Heart right ventricle (tissue), 16 donors: ENCODE data around the gene NEAT1. TPM values are rescaled to one million over a fixed set of nuclear protein-coding genes. Genes with fewer than 3 reads are reported as not detected.

Experiments used
- ATAC-seq, 8 donors: fragments of 200-7000 bp; cut with Tn5 transposase; one replicate each; pipeline ENCODE4 v1.9.1; 2020; ENCODE audit warnings: mild to moderate bottlenecking in 8 of 8, moderate library complexity in 8 of 8, moderate number of reproducible peaks in 1 of 8
- DNase-seq, 2 donors: peaks; one replicate each; pipeline ENCODE4 v3.0.0-alpha.2; 2020
- H3K27ac ChIP-seq, 10 donors: fragments of 200-600 bp; sonication (generic) in 2 of 10; one replicate each; pipeline versions ENCODE4 v1.5.0 to v1.8.0; 2020 to 2022; ENCODE audit warnings: mild to moderate bottlenecking in 3 of 10
- H3K27me3 ChIP-seq, 7 donors: fragments of 200-600 bp; one replicate each; pipeline ENCODE4 v1.8.0; 2021 to 2022; ENCODE audit warnings: mild to moderate bottlenecking in 2 of 7
- H3K36me3 ChIP-seq, 9 donors: fragments of 200-600 bp; sonication (generic) in 1 of 9; one replicate each; pipeline versions ENCODE4 v1.5.0 to v1.8.0; 2020 to 2022; ENCODE audit warnings: mild to moderate bottlenecking in 2 of 9
- H3K4me1 ChIP-seq, 9 donors: fragments of 200-600 bp; sonication (generic) in 1 of 9; one replicate each; pipeline versions ENCODE4 v1.5.0 to v1.8.0; 2020 to 2022; ENCODE audit warnings: mild to moderate bottlenecking in 4 of 9
- H3K4me3 ChIP-seq, 10 donors: fragments of 200-600 bp; sonication (generic) in 2 of 10; one replicate each; pipeline versions ENCODE4 v1.5.0 to v1.8.0; 2020 to 2022; ENCODE audit warnings: mild to moderate bottlenecking in 7 of 10, moderate library complexity in 2 of 10
- H3K9me3 ChIP-seq, 11 donors: fragments of 200-600 bp in 10 of 11; sonication (generic) in 2 of 11; one replicate each; pipeline versions ENCODE4 v1.5.0 to v1.8.0; 2013 to 2022; ENCODE audit warnings: mild to moderate bottlenecking in 2 of 11, control low read depth in 1 of 11, moderate library complexity in 1 of 11
- WGBS, 2 donors: extraction: QIAGEN DNeasy Blood & Tissue Kit; methylation state at CpG; one replicate each; pipeline ENCODE4 v1.1.7; 2013; ENCODE audit warnings: inconsistent platforms in 1 of 2; 5-methylcytosine and 5-hydroxymethylcytosine counted together
- intact Hi-C, 10 donors: fragments of 100-400 bp; cut with DNase I; formaldehyde crosslinking; loops; one replicate each; pipeline versions ENCODE4 v1.11.1 to v1.14.2; 2022
- polyA plus RNA-seq, 2 donors: library from polyadenylated mRNA; stranded (reverse); fragments of 200-250 nt; gene quantifications; one replicate each; pipeline ENCODE4 v1.2.3, GENCODE V29; 2013
- total RNA-seq, 10 donors: library from RNA; stranded (reverse); fragmentation: NEBNext Ultra II Directional in 3 of 10; extraction: Animal tissue kit (Norgen Biotek cat#: 25700) in 3 of 10; gene quantifications; one replicate each; pipeline versions ENCODE4 v1.2.1 to v1.2.4, GENCODE V29; 2021 to 2023
- TF ChIP-seq, protein P1 (sequence below), 9 donors: fragments of 200-600 bp; sonication (generic) in 2 of 9; IDR thresholded peaks; one replicate each; pipeline versions ENCODE4 v1.5.0 to v1.8.0; 2021 to 2022; ENCODE audit warnings: antibody characterized with exemption in 9 of 9, mild to moderate bottlenecking in 5 of 9, moderate library complexity in 1 of 9
- donor health status: Arrhythmogenic right ventricular cardiomyopathy.
- donor health status: ischemic (EF 13 %, LVEDD 7.1; RV severe dilation, severe dysfunction).
- donor health status: healthy with polysubstance abuse.
- donor health status: DM: no; HTN: yes; CAD: no.
- donor health status: DM: no; HTN: no; CAD: no.
- donor health status: ischemic (EF 25% LVEDD 6.9; RV normal size, moderate dysfunction).
- donor health status: ischemic (EF 25% LVEDD 5.7; RV mildly dilated, moderate dysfunction).
- donor health status: healthy.
- donor health status: DM: yes; HTN: yes; CAD: no.
- donor health status: Ischemic cardiomyopathy.
- donor health status: ischemic (EF 35%, LVEDD 5.7; RV mildly dilated, moderate dysfunction).
- donor health status: nonischemic (EF 11% LVEDD 7.7; RV severe dilation, severe dysfunction).
- donor health status: DM: yes; HTN: yes; CAD: no.
- donor health status: PGD.
- donor health status: ischemic (EF 29% LVEDD 5.4; RV normal size, mild dysfunction).
- donor health status: nonischemic (EF 23%, LVEDD 6.1; RV moderate dilation, normal function).

NEAT1 gene
- total and polyA plus RNA-seq, 12 donors: 103 to 1,899 (median 432) TPM

DNA sequence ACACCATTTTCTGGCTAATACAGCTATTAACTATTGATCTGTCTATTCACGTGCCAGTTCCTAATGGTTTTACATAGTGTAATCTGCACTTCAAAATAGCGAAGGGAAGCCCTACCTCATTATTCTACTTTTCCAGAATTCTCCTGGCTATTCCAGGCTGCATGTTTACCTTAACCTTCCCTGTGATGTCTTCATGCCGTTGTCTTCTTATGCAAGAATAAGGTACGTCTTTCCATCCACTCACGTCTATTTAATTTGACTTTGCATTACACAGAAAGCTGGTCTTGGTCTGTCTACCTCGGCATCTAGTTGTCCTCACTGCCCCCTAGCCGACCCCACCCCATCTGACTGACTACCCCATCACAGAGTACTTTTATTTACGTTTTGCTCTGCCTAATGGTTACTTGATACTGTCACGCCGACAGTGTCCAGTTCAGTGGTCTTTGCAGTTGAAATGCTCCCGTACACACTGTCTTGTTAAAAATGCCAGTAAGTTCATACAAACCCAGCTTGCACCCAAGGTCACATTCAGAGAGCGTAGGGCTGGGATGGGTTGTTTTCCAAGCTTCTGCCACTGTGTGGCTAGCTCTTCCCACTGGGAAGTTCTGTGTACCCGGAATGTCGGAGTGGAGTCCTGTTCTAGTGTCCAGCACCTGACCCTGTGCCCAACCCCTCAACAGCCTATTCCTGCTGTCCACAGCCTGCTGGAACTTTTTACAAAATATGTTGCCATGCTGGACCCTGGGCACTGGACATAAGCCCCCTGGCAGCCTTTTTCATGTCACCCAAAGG lies 15.0 kb downstream of the NEAT1 start:
- Histone ChIP-seq H3K9me3 (no peaks in the 10 kb centered on the region), H3K27me3 (no peaks in the 10 kb centered on the region), H3K4me1 (peaks cover 25 to 100% (median 98%) of the 10 kb centered on the region in 9 donors), H3K4me3 (peak overlapping the region in 4 of 10 donors; percentile 1 to 25 (median 18)), H3K36me3 (peaks cover 0 to 100% (median 77%) of the 10 kb centered on the region in 9 donors), H3K27ac (peak overlapping the region in 7 of 10 donors; percentile 20 to 57 (median 45))
- WGBS, 2 donors: 61% methylated on average over 14 of the region's 14 CpGs
- intact Hi-C loops: no loop called here
- DNase-seq: no peak
- TF ChIP-seq, protein P1, sequence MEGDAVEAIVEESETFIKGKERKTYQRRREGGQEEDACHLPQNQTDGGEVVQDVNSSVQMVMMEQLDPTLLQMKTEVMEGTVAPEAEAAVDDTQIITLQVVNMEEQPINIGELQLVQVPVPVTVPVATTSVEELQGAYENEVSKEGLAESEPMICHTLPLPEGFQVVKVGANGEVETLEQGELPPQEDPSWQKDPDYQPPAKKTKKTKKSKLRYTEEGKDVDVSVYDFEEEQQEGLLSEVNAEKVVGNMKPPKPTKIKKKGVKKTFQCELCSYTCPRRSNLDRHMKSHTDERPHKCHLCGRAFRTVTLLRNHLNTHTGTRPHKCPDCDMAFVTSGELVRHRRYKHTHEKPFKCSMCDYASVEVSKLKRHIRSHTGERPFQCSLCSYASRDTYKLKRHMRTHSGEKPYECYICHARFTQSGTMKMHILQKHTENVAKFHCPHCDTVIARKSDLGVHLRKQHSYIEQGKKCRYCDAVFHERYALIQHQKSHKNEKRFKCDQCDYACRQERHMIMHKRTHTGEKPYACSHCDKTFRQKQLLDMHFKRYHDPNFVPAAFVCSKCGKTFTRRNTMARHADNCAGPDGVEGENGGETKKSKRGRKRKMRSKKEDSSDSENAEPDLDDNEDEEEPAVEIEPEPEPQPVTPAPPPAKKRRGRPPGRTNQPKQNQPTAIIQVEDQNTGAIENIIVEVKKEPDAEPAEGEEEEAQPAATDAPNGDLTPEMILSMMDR (IDR thresholded peaks at IDR 0.05): no peak
- ATAC-seq: peak in 2 of 8 donors; percentile 2 to 5

DNA sequence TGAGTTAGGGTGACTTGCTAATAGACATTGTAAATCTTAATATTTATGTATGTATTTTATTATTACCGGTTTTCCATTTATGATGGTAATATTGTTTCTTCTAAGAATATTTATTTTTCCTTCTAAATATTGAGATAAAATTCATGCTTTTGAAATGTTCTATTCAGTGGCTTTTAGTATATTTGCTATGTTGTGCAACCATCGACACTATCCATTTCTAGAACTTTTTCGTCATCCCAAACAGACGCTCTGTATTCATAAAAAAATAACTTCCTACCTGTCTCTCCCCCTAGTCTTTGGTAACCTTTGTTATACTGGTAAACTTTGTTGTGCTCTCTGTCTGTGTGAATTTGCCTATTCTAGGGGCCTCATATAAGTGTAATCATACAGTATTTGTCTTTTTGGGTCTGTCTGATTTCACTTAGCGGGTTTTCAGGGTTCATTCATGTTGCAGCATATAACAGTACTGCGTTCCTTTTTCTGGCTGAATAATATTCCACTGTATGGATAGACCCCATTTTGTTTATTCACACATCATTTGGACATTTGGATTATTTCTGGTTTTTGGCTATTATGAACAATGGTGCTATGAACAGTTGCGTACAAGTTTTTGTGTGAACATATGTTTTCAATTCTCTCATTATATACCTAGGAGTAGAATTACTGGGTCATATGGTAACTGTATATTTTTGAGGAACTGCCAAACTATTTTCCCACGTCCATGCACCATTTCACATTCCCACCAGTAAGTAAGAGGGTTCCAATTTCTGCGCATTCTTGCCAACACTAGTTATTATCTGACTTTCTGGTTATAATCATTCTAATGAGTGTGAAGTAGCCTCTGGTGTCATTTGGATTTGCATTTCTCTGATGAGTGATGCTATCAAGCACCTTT lies 15.9 kb downstream of the NEAT1 start:
- DNase-seq: no peak
- intact Hi-C loops: no loop called here
- H3K27ac ChIP-seq: peak overlapping the region in 6 of 10 donors; percentile 28 to 57 (median 48)
- ATAC-seq: no peak
- peaks cover 31 to 100% (median 98%) of the 10 kb centered on the region in 9 donors for H3K4me1 ChIP-seq
- no peaks in the 10 kb centered on the region for H3K9me3 ChIP-seq
- peaks cover 0 to 100% (median 81%) of the 10 kb centered on the region in 9 donors for H3K36me3 ChIP-seq
- TF ChIP-seq, protein P1 (IDR thresholded peaks at IDR 0.05): no peak
- 79 to 81% methylated on average over 9 of the region's 9 CpGs for WGBS, 2 donors
- H3K27me3 ChIP-seq: no peaks in the 10 kb centered on the region
- H3K4me3 ChIP-seq: peak overlapping the region in 4 of 10 donors; percentile 0 to 25 (median 18)

- peaks cover 0 to 99% (median 79%) of the 10 kb centered on the region in 9 donors for H3K36me3 ChIP-seq
- H3K4me3 ChIP-seq: peak overlapping the region in 3 of 10 donors; percentile 2 to 30 (median 7)
- intact Hi-C loops: no loop called here
- 72 to 79% methylated on average over 7 of the region's 7 CpGs for WGBS, 2 donors
- H3K27ac ChIP-seq: peak overlapping the region in 6 of 10 donors; percentile 4 to 59 (median 30)
- H3K27me3 ChIP-seq: no peaks in the 10 kb centered on the region
- ATAC-seq (no peak), DNase-seq (no peak)
- TF ChIP-seq, protein P1 (IDR thresholded peaks at IDR 0.05): no peak
- H3K4me1 ChIP-seq: peaks cover 28 to 100% (median 93%) of the 10 kb centered on the region in 9 donors
- H3K9me3 ChIP-seq: no peaks in the 10 kb centered on the region
These were observed 17.0 kb downstream of the NEAT1 start for GRCh38 chr11:65439331-65440181.
